H1 (cell line): ENCODE measurements around the gene LIPE. TPM values are rescaled to one million over a fixed set of nuclear protein-coding genes. Genes with fewer than 3 reads are reported as not detected.

Source experiments
- ASH2L ChIP-seq: fragments of 200-600, 300-600 bp; sonication (generic); IDR thresholded peaks from one replicate; pipeline ENCODE4 v1.7.1; 2017; ENCODE audit warnings: low read length
- BCL11A ChIP-seq, 2 experiments: IDR thresholded peaks; one replicate each; pipeline ENCODE4 v1.6.1; 2011; ENCODE audit warnings: low read depth in 2 of 2, low read length in 2 of 2, mild to moderate bottlenecking in 2 of 2
- CHD1 ChIP-seq: IDR thresholded peaks from 2 replicates; pipeline ENCODE4 v1.6.1; 2012; ENCODE audit warnings: low read depth, low read length, improper control_type of control experiment
- CREB1 ChIP-seq: IDR thresholded peaks from 2 replicates; pipeline ENCODE4 v1.6.1; 2012; ENCODE audit warnings: inconsistent platforms
- EGR1 ChIP-seq: IDR thresholded peaks from 2 replicates; pipeline ENCODE4 v1.6.1; 2011; ENCODE audit warnings: low read depth, low read length, borderline replicate concordance
- HDAC2 ChIP-seq, 2 experiments: fragments of 300-600 bp in 1 of 2; sonication (generic) in 1 of 2; IDR thresholded peaks; 2 replicates each; pipeline ENCODE4 v1.6.1; 2011 to 2012; ENCODE audit warnings: low read depth in 2 of 2, low read length in 2 of 2, mild to moderate bottlenecking in 2 of 2, moderate library complexity in 2 of 2, borderline replicate concordance in 1 of 2, inconsistent platforms in 1 of 2
- HDAC6 ChIP-seq: IDR thresholded peaks from one replicate; pipeline ENCODE4 v1.7.1; 2012; ENCODE audit warnings: low read depth, mild to moderate bottlenecking, inconsistent platforms, low read length, moderate library complexity
- KDM1A ChIP-seq: fragments of 200-600, 300-600 bp; sonication (generic); IDR thresholded peaks from 2 replicates; pipeline ENCODE4 v1.7.1; 2016; ENCODE audit warnings: mild to moderate bottlenecking, low read length, borderline replicate concordance
- KDM4A ChIP-seq: IDR thresholded peaks from one replicate; pipeline ENCODE4 v1.7.1; 2012; ENCODE audit warnings: low read depth, mild to moderate bottlenecking, moderate library complexity, low read length, inconsistent platforms; ENCODE audit not compliant: severe bottlenecking
- KDM5A ChIP-seq: fragments of 200-600 bp; IDR thresholded peaks from 2 replicates; pipeline ENCODE4 v1.7.1; 2012; ENCODE audit warnings: mild to moderate bottlenecking, low read length, inconsistent platforms, mixed read lengths
- MAX ChIP-seq: IDR thresholded peaks from 2 replicates; pipeline ENCODE4 v1.6.1; 2012; ENCODE audit warnings: inconsistent platforms
- RFX5 ChIP-seq: IDR thresholded peaks from 2 replicates; pipeline ENCODE4 v1.6.1; 2011; ENCODE audit warnings: low read depth, low read length, improper control_type of control experiment, borderline replicate concordance
- RXRA ChIP-seq: IDR thresholded peaks from 2 replicates; pipeline ENCODE4 v1.6.1; 2011; ENCODE audit warnings: low read depth, mild to moderate bottlenecking, low read length, moderate library complexity; ENCODE audit not compliant: insufficient read depth
- SAP30 ChIP-seq: fragments of 300-600 bp; sonication (generic); IDR thresholded peaks from 2 replicates; pipeline ENCODE4 v1.7.1; 2012; ENCODE audit warnings: low read length, moderate library complexity, mild to moderate bottlenecking, inconsistent platforms; ENCODE audit not compliant: insufficient read depth, insufficient replicate concordance
- SIN3A ChIP-seq, 2 experiments: IDR thresholded peaks in 1 of 2; conservative IDR thresholded peaks in 1 of 2; 2 replicates each; pipeline ENCODE4 v1.6.1; 2011 to 2012; ENCODE audit warnings: low read length in 2 of 2, improper control_type of control experiment in 1 of 2, low read depth in 1 of 2, mild to moderate bottlenecking in 1 of 2
- SP1 ChIP-seq: IDR thresholded peaks from 2 replicates; pipeline ENCODE4 v1.6.1; 2011; ENCODE audit warnings: low read depth, low read length
- SP2 ChIP-seq: IDR thresholded peaks from 2 replicates; pipeline ENCODE4 v1.6.1; 2012; ENCODE audit warnings: mild to moderate bottlenecking, low read length, inconsistent platforms
- SP4 ChIP-seq: IDR thresholded peaks from 2 replicates; pipeline ENCODE4 v1.6.1; 2012; ENCODE audit warnings: low read length, inconsistent platforms
- SRF ChIP-seq: IDR thresholded peaks from 2 replicates; pipeline ENCODE4 v1.6.1; 2011; ENCODE audit warnings: mild to moderate bottlenecking, low read depth, low read length, moderate library complexity
- TAF7 ChIP-seq: optimal IDR thresholded peaks from 2 replicates; pipeline ENCODE3; 2011; ENCODE audit warnings: low read depth, mild to moderate bottlenecking, inconsistent platforms, low read length, moderate library complexity, borderline replicate concordance
- TBP ChIP-seq: IDR thresholded peaks from 2 replicates; pipeline ENCODE4 v1.6.1; 2011; ENCODE audit warnings: low read depth, low read length, improper control_type of control experiment
- TCF12 ChIP-seq: IDR thresholded peaks from 2 replicates; pipeline ENCODE4 v1.6.1; 2011; ENCODE audit warnings: low read depth, mild to moderate bottlenecking, low read length
- YY1 ChIP-seq: IDR thresholded peaks from 2 replicates; pipeline ENCODE4 v1.6.1; 2011; ENCODE audit warnings: low read depth, mild to moderate bottlenecking, low read length
- ZNF274 ChIP-seq: IDR thresholded peaks from 2 replicates; pipeline ENCODE4 v1.7.0; 2012; ENCODE audit warnings: low read length, borderline replicate concordance; ENCODE audit errors: extremely low read depth
- polyA plus RNA-seq, 7 experiments: library from polyadenylated mRNA; depleted of rRNA in 3 of 7; stranded (reverse) in 5 of 7; unstranded in 2 of 7; fragments of >200 nt in 5 of 7; fragments of 200-250 nt in 2 of 7; gene quantifications; 1 replicate in 5 of 7; 2 replicates in 1 of 7; 4 replicates in 1 of 7; pipeline versions ENCODE4 v1.2.1 to v1.2.3, GENCODE V29; 2011 to 2013; ENCODE audit warnings: missing spikeins in 2 of 7, mixed read lengths in 2 of 7
- total RNA-seq: library from RNA; stranded (reverse); fragmentation: NEBNext Ultra II Directional; extraction: Animal tissue kit (Norgen Biotek cat#: 25700); gene quantifications from 2 replicates; pipeline ENCODE4 v1.2.1, GENCODE V29; 2021
- TF ChIP-seq, protein P1 (sequence below): IDR thresholded peaks from 2 replicates; pipeline ENCODE4 v1.6.1; 2011; ENCODE audit warnings: low read length, improper control_type of control experiment

LIPE gene
- total and polyA plus RNA-seq, 2 of the 8 experiments (the other 6 are each of a cell fraction or from before 2014, with no cell fraction given) = 8.7 to 15.9 TPM

GRCh38 chr19:42440357-42441048 is 13.3 kb upstream of the LIPE start (continued):
- TF ChIP-seq, protein P1, sequence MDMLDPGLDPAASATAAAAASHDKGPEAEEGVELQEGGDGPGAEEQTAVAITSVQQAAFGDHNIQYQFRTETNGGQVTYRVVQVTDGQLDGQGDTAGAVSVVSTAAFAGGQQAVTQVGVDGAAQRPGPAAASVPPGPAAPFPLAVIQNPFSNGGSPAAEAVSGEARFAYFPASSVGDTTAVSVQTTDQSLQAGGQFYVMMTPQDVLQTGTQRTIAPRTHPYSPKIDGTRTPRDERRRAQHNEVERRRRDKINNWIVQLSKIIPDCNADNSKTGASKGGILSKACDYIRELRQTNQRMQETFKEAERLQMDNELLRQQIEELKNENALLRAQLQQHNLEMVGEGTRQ = no peak
- TF ChIP-seq RXRA (no peak), HDAC6 (no peak), KDM4A (no peak), HDAC2 (IDR thresholded peaks at IDR 0.05; ENCODE audit: borderline replicate concordance in 1 of 2, low read depth in 2 of 2, low read length in 2 of 2) (peak; percentile 38 to 94; a peak in 1 of 4 replicates), MAX (no peak), CREB1 (peak; percentile 50; the same call in 1 of the 2 replicates), SP1 (no peak), ASH2L (no peak), TCF12 (no peak), CHD1 (no peak), SP4 (no peak), TBP (no peak), SAP30 (no peak), ZNF274 (no peak), RFX5 (no peak), BCL11A (IDR thresholded peaks at IDR 0.05; ENCODE audit: low read depth in 2 of 2, low read length in 2 of 2) (no peak), EGR1 (no peak), TAF7 (no peak), KDM1A (no peak), KDM5A (no peak), YY1 (no peak), SIN3A (conservative IDR thresholded peaks at IDR 0.05 in 1 of 2, IDR thresholded peaks at IDR 0.05 in 1 of 2; ENCODE audit: low read depth in 1 of 2, low read length in 2 of 2) (no peak), SP2 (no peak), SRF (no peak)
